NCI-H2227 treated with DMSO at 0.1 percent for 48 hours (cell line): ENCODE data around the gene ABCB8.
"Not testable (repeated sequence)": the region's sequence is repeated elsewhere in the genome, so short reads cannot be mapped to it uniquely, and the experiment has no call there.

ENCODE experiments used
- DNase-seq: peaks from one replicate; lab custom pipeline; 2025; lab: John Stamatoyannopoulos, UW

The ABCB8 gene

GRCh38 chr7:150998341-150998740 is 29.9 kb upstream of the ABCB8 start:
- DNase-seq: no peak

- DNase-seq: no peak
These were observed 29.2 kb upstream of the ABCB8 start for GRCh38 chr7:150999001-150999400.

GRCh38 chr7:150999497-151000230 is 28.6 kb upstream of the ABCB8 start:
- DNase-seq: no peak

- DNase-seq: no peak
These were observed 27.3 kb upstream of the ABCB8 start for GRCh38 chr7:151000897-151001495.

- DNase-seq: no peak
These were observed 26.7 kb upstream of the ABCB8 start for GRCh38 chr7:151001546-151001945.

GRCh38 chr7:151003572-151003971 is 24.7 kb upstream of the ABCB8 start:
- DNase-seq: no peak

- no peak for DNase-seq
These were observed 22.7 kb upstream of the ABCB8 start for GRCh38 chr7:151005566-151005965.

GRCh38 chr7:151006590-151007300 is 21.5 kb upstream of the ABCB8 start:
- DNase-seq: no peak

GRCh38 chr7:151007469-151007898 is 20.8 kb upstream of the ABCB8 start:
- no peak for DNase-seq

- DNase-seq: no peak
These were observed 20.1 kb upstream of the ABCB8 start for GRCh38 chr7:151008143-151008510.

GRCh38 chr7:151008511-151009323 is 19.5 kb upstream of the ABCB8 start:
- no peak for DNase-seq

- no peak for DNase-seq
These were observed 18.8 kb upstream of the ABCB8 start for GRCh38 chr7:151009327-151010036.

- no peak for DNase-seq
These were observed 18.3 kb upstream of the ABCB8 start for GRCh38 chr7:151010037-151010306.

- DNase-seq: no peak
These were observed 17.7 kb upstream of the ABCB8 start for GRCh38 chr7:151010307-151011096.

- no peak for DNase-seq
These were observed 17.2 kb upstream of the ABCB8 start for GRCh38 chr7:151011097-151011409.

GRCh38 chr7:151011616-151012015 is 16.6 kb upstream of the ABCB8 start:
- not testable (repeated sequence) for DNase-seq

GRCh38 chr7:151012031-151012692 is 16.1 kb upstream of the ABCB8 start:
- DNase-seq: no peak

- DNase-seq: no peak
These were observed 15.3 kb upstream of the ABCB8 start for GRCh38 chr7:151012911-151013347.

- DNase-seq: no peak
These were observed 14.9 kb upstream of the ABCB8 start for GRCh38 chr7:151013356-151013732.

- DNase-seq: no peak
These were observed 14.3 kb upstream of the ABCB8 start for GRCh38 chr7:151013733-151014497.
